Neural cell (in vitro differentiated cells): Measurements from ENCODE around the gene SMR3A. TPM values are rescaled to one million over a fixed set of nuclear protein-coding genes. Genes with fewer than 3 reads are reported as not detected.

ENCODE experiments used
- H2AFZ ChIP-seq: fragments of 200-600, 300-800 bp; sonication (generic), shearing (Covaris generic); 2 replicates; pipeline ENCODE4 v1.6.0; 2014; ENCODE audit warnings: low read depth, mild to moderate bottlenecking, antibody characterized with exemption, low read length, moderate library complexity
- H3F3A ChIP-seq: fragments of 200-600 bp; shearing (Covaris generic); 2 replicates; pipeline ENCODE4 v1.6.1; 2016; ENCODE audit warnings: mild to moderate bottlenecking, moderate library complexity, mixed read lengths, antibody characterized with exemption, low read length; ENCODE audit not compliant: insufficient read depth, poor library complexity, severe bottlenecking
- H3K27ac ChIP-seq: fragments of 200-600, 300-800 bp; sonication (generic), shearing (Covaris generic); 2 replicates; pipeline ENCODE4 v1.5.1; 2014; ENCODE audit warnings: mild to moderate bottlenecking, low read length, moderate library complexity
- H3K27me3 ChIP-seq: fragments of 300-800, 200-600 bp; sonication (generic), shearing (Covaris generic); 2 replicates; pipeline ENCODE4 v1.6.0; 2014; ENCODE audit warnings: mild to moderate bottlenecking, low read depth, low read length, moderate library complexity; ENCODE audit not compliant: insufficient read depth
- H3K36me3 ChIP-seq: fragments of 300-800, 200-600 bp; sonication (generic), shearing (Covaris generic); 2 replicates; pipeline ENCODE4 v1.5.1; 2014; ENCODE audit warnings: mild to moderate bottlenecking, antibody characterized with exemption, low read length, moderate library complexity; ENCODE audit not compliant: insufficient read depth
- H3K4me2 ChIP-seq: fragments of 300-800, 200-600 bp; sonication (generic), shearing (Covaris generic); 2 replicates; pipeline ENCODE4 v1.6.0; 2014; ENCODE audit warnings: mild to moderate bottlenecking, low read length
- H3K4me3 ChIP-seq: fragments of 300-800, 200-600 bp; sonication (generic), shearing (Covaris generic); 2 replicates; pipeline ENCODE4 v1.5.1; 2014; ENCODE audit warnings: mild to moderate bottlenecking, low read length, moderate library complexity
- H3K79me2 ChIP-seq: fragments of 200-600 bp; shearing (Covaris generic); replicated peaks from 2 replicates; pipeline ENCODE4 v1.6.0; 2014; ENCODE audit warnings: mild to moderate bottlenecking, low read length, moderate library complexity; ENCODE audit not compliant: insufficient read depth
- H3K9ac ChIP-seq: fragments of 300-800, 200-600 bp; sonication (generic), shearing (Covaris generic); 2 replicates; pipeline ENCODE4 v1.6.1; 2016; ENCODE audit warnings: mild to moderate bottlenecking, low read length, mixed read lengths
- H3K9me2 ChIP-seq: fragments of 200-600 bp; shearing (Covaris generic); 2 replicates; pipeline ENCODE4 v1.6.1; 2016; ENCODE audit warnings: mild to moderate bottlenecking, low read length, mixed read lengths; ENCODE audit not compliant: insufficient read depth
- H3K9me3 ChIP-seq: fragments of 200-600, 300-800 bp; sonication (generic), shearing (Covaris generic); 2 replicates; pipeline ENCODE4 v1.6.1; 2016; ENCODE audit warnings: mild to moderate bottlenecking, mixed run types, low read length, moderate library complexity, mixed read lengths
- H4K20me1 ChIP-seq: fragments of 200-600 bp; shearing (Covaris generic); 2 replicates; pipeline ENCODE4 v1.6.1; 2016; ENCODE audit warnings: mild to moderate bottlenecking, mixed run types; ENCODE audit not compliant: insufficient read depth
- EP300 ChIP-seq: fragments of 450-650 bp; conservative IDR thresholded peaks from 2 replicates; pipeline ENCODE4 v1.6.1; 2014; ENCODE audit warnings: antibody characterized with exemption, mild to moderate bottlenecking, moderate library complexity; ENCODE audit not compliant: poor library complexity, severe bottlenecking
- EZH2 ChIP-seq: fragments of 200-600, 300-800 bp; shearing (Covaris generic), sonication (generic); IDR thresholded peaks from 2 replicates; pipeline ENCODE4 v1.6.1; 2014; ENCODE audit warnings: antibody characterized with exemption, low read length, borderline replicate concordance, mild to moderate bottlenecking; ENCODE audit not compliant: insufficient read depth, poor library complexity, severe bottlenecking
- MXI1 ChIP-seq: fragments of 450-650 bp; conservative IDR thresholded peaks from 2 replicates; pipeline ENCODE4 v1.6.1; 2014; ENCODE audit warnings: antibody characterized with exemption, mild to moderate bottlenecking; ENCODE audit not compliant: poor library complexity, severe bottlenecking
- POLR2AphosphoS5 ChIP-seq: IDR thresholded peaks from 2 replicates; pipeline ENCODE4 v1.6.1; 2012
- RAD21 ChIP-seq: fragments of 450-650 bp; conservative IDR thresholded peaks from 2 replicates; pipeline ENCODE4 v1.6.1; 2014; ENCODE audit warnings: antibody characterized with exemption, mild to moderate bottlenecking, moderate library complexity
- SMC3 ChIP-seq: fragments of 450-650 bp; conservative IDR thresholded peaks from 2 replicates; pipeline ENCODE4 v1.6.1; 2014; ENCODE audit warnings: antibody characterized with exemption, mild to moderate bottlenecking, moderate library complexity; ENCODE audit not compliant: poor library complexity
- TAF1 ChIP-seq: IDR thresholded peaks from 2 replicates; pipeline ENCODE4 v1.6.1; 2012; ENCODE audit warnings: low read depth
- polyA plus RNA-seq: library from polyadenylated mRNA; depleted of rRNA; stranded (reverse); fragments of >200 nt; gene quantifications from 2 replicates; pipeline ENCODE4 v1.2.3, GENCODE V29; 2014
- TF ChIP-seq, protein P1 (sequence below): fragments of 450-650 bp; IDR thresholded peaks from 2 replicates; pipeline ENCODE4 v1.5.1; 2014; ENCODE audit warnings: antibody characterized with exemption, mild to moderate bottlenecking, moderate library complexity; ENCODE audit not compliant: poor library complexity, severe bottlenecking
- TF ChIP-seq, protein P2 (sequence below): IDR thresholded peaks from 2 replicates; pipeline ENCODE4 v1.6.1; 2012; ENCODE audit warnings: borderline replicate concordance

SMR3A gene
- polyA plus RNA-seq, 1 donor from 2014 or later, result not detected

DNA sequence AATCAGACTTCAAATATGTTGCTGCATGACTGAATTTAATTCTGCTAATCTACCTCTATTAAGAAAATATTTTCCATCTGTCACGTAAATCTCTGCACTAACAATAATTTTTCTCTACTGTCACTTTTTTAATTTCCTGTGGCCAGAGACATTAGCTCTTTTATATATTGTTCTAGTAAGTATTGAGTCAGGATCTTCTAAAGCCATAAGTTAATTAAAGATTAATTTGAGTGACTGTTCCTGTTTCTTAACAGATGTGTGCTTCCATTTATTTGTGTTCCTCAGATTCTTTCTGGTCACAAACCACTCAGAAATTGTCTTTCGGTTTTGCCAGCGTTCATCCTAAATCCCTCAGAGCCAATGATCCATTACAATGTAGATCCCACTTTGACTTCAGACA, 20.0 kb downstream of the SMR3A start:
- TF ChIP-seq EP300 (no peak), POLR2AphosphoS5 (no peak), EZH2 (no peak), TAF1 (no peak), RAD21 (no peak), SMC3 (no peak), MXI1 (no peak)
- TF ChIP-seq, protein P1, sequence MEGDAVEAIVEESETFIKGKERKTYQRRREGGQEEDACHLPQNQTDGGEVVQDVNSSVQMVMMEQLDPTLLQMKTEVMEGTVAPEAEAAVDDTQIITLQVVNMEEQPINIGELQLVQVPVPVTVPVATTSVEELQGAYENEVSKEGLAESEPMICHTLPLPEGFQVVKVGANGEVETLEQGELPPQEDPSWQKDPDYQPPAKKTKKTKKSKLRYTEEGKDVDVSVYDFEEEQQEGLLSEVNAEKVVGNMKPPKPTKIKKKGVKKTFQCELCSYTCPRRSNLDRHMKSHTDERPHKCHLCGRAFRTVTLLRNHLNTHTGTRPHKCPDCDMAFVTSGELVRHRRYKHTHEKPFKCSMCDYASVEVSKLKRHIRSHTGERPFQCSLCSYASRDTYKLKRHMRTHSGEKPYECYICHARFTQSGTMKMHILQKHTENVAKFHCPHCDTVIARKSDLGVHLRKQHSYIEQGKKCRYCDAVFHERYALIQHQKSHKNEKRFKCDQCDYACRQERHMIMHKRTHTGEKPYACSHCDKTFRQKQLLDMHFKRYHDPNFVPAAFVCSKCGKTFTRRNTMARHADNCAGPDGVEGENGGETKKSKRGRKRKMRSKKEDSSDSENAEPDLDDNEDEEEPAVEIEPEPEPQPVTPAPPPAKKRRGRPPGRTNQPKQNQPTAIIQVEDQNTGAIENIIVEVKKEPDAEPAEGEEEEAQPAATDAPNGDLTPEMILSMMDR, result no peak
- TF ChIP-seq, protein P2, sequence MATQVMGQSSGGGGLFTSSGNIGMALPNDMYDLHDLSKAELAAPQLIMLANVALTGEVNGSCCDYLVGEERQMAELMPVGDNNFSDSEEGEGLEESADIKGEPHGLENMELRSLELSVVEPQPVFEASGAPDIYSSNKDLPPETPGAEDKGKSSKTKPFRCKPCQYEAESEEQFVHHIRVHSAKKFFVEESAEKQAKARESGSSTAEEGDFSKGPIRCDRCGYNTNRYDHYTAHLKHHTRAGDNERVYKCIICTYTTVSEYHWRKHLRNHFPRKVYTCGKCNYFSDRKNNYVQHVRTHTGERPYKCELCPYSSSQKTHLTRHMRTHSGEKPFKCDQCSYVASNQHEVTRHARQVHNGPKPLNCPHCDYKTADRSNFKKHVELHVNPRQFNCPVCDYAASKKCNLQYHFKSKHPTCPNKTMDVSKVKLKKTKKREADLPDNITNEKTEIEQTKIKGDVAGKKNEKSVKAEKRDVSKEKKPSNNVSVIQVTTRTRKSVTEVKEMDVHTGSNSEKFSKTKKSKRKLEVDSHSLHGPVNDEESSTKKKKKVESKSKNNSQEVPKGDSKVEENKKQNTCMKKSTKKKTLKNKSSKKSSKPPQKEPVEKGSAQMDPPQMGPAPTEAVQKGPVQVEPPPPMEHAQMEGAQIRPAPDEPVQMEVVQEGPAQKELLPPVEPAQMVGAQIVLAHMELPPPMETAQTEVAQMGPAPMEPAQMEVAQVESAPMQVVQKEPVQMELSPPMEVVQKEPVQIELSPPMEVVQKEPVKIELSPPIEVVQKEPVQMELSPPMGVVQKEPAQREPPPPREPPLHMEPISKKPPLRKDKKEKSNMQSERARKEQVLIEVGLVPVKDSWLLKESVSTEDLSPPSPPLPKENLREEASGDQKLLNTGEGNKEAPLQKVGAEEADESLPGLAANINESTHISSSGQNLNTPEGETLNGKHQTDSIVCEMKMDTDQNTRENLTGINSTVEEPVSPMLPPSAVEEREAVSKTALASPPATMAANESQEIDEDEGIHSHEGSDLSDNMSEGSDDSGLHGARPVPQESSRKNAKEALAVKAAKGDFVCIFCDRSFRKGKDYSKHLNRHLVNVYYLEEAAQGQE, result no peak
- H3K79me2 ChIP-seq, result no peaks in the 10 kb centered on the region
- no peaks in the 10 kb centered on the region for H3K36me3 ChIP-seq
- H4K20me1 ChIP-seq, result no peaks in the 10 kb centered on the region
- H3K9me3 ChIP-seq, result no peaks in the 10 kb centered on the region
- H3K9me2 ChIP-seq, result no peaks in the 10 kb centered on the region
- no peak overlapping the region for H3K4me3 ChIP-seq
- no peaks in the 10 kb centered on the region for H3F3A ChIP-seq
- H2AFZ ChIP-seq, result no peak overlapping the region
- H3K27me3 ChIP-seq, result no peaks in the 10 kb centered on the region
- H3K9ac ChIP-seq, result no peak overlapping the region
- no peak overlapping the region for H3K4me2 ChIP-seq
- no peak overlapping the region for H3K27ac ChIP-seq

DNA sequence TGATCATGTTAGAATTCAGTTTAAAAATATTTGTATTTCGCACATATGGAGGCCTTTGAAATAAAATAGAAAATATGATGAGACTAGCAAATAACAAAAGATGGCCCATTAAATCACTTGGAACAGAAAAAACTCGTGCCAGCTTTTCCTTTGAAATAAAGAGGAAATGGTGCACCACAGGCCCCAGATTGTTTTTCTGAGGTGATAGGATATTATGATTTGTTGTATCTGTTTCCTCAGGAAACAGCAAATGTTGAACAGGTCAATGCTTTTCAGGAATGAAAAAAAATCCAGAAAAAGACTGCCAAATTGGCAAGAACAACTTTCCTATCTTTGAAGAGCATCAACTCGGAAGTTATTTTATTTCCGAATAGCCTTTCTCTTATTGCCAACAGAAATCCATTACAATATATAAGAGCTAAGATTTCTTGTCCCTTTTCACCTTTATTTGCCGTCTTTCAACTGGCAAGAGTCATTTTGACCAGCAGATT, 22.2 kb downstream of the SMR3A start, which contains the start of gene SMR3B:
Gene SMR3B (plus strand): TSS at position 441 of the 491 bp plus-strand sequence. CDS start 1,380 bp downstream, outside the sequence.
- no peak within 1 kb of the TSS for H2AFZ ChIP-seq
- no peak within 1 kb of the TSS for H3K9ac ChIP-seq
- no peaks in the 10 kb centered on the region for H3K9me3 ChIP-seq
- no peak within 1 kb of the TSS for H3K4me3 ChIP-seq
- H3K36me3 ChIP-seq, result no peaks in the 10 kb centered on the region
- no peaks in the 10 kb centered on the region for H3K79me2 ChIP-seq
- TF ChIP-seq TAF1 (no peak), POLR2AphosphoS5 (no peak), EP300 (no peak), MXI1 (no peak)
- TF ChIP-seq, protein P1, result no peak
- TF ChIP-seq, protein P2, result no peak
- no peaks in the 10 kb centered on the region for H3K9me2 ChIP-seq
- H3F3A ChIP-seq, result no peaks in the 10 kb centered on the region
- no peak within 1 kb of the TSS for H3K4me2 ChIP-seq
- H3K27ac ChIP-seq, result no peak within 1 kb of the TSS
- no peaks in the 10 kb centered on the region for H4K20me1 ChIP-seq
- H3K27me3 ChIP-seq, result no peaks in the 10 kb centered on the region
